Sigmoid colon (tissue), 7 donors: ENCODE measurements around the gene FBXW2. TPM values are rescaled to one million over a fixed set of nuclear protein-coding genes. Genes with fewer than 3 reads are reported as not detected.

Source experiments
- DNase-seq: peaks from one replicate; pipeline ENCODE4 v3.0.0-alpha.2; 2019
- H3K27ac ChIP-seq, 4 donors: fragments of 200-600 bp; sonication (generic); one replicate each; pipeline ENCODE4 v1.5.1; 2016 to 2019; ENCODE audit warnings: mild to moderate bottlenecking in 1 of 4
- H3K27me3 ChIP-seq, 3 donors: fragments of 200-600 bp; sonication (generic); one replicate each; pipeline ENCODE4 v1.5.1; 2019; ENCODE audit warnings: mild to moderate bottlenecking in 1 of 3
- H3K36me3 ChIP-seq, 4 donors: fragments of 200-600 bp; sonication (generic); one replicate each; pipeline ENCODE4 v1.5.1; 2016 to 2019
- H3K4me1 ChIP-seq, 4 donors: fragments of 200-600 bp; sonication (generic); one replicate each; pipeline ENCODE4 v1.5.1; 2017 to 2019
- H3K4me3 ChIP-seq, 4 donors: fragments of 200-600 bp; sonication (generic); one replicate each; pipeline ENCODE4 v1.5.1; 2017 to 2019; ENCODE audit warnings: mild to moderate bottlenecking in 2 of 4, moderate library complexity in 1 of 4
- H3K9me3 ChIP-seq, 4 donors: fragments of 200-600 bp in 3 of 4; sonication (generic) in 3 of 4; one replicate each; pipeline versions ENCODE4 v1.5.1 to v1.6.1; 2013 to 2019
- EP300 ChIP-seq, 4 donors: sonication (generic); formaldehyde crosslinking; IDR thresholded peaks; one replicate each; pipeline ENCODE4 v1.6.1; 2017; ENCODE audit warnings: antibody characterized with exemption in 4 of 4
- POLR2A ChIP-seq, 2 donors: fragments of 450-650 bp; IDR thresholded peaks; one replicate each; pipeline ENCODE4 v1.6.1; 2016; ENCODE audit warnings: antibody characterized with exemption in 2 of 2, mild to moderate bottlenecking in 2 of 2, moderate library complexity in 2 of 2
- POLR2AphosphoS5 ChIP-seq, 4 donors: sonication (generic); formaldehyde crosslinking; IDR thresholded peaks; one replicate each; pipeline ENCODE4 v1.6.1; 2017; ENCODE audit warnings: antibody characterized with exemption in 4 of 4
- WGBS, 2 donors: extraction: QIAGEN DNeasy Blood & Tissue Kit; methylation state at CpG; one replicate each; pipeline ENCODE4 v1.1.7; 2013; 5-methylcytosine and 5-hydroxymethylcytosine counted together
- intact Hi-C: fragments of 100-400 bp; cut with DNase I; formaldehyde crosslinking; loops from one replicate; pipeline ENCODE4 v1.15.1; 2023
- polyA plus RNA-seq, 3 donors: library from polyadenylated mRNA; stranded (reverse); fragments of 200-250 nt; gene quantifications; one replicate each; pipeline ENCODE4 v1.2.3, GENCODE V29; 2013
- total RNA-seq, 4 donors: library from RNA; depleted of rRNA; stranded (reverse); fragments of >200 nt; gene quantifications; one replicate each; pipeline ENCODE4 v1.1.0, GENCODE V29; 2016
- TF ChIP-seq, protein P1 (sequence below), 4 experiments: fragments of 450-650 bp in 3 of 4; fragments of 200-600 bp in 1 of 4; IDR thresholded peaks; one replicate each; pipeline ENCODE4 v1.5.1; 2016 to 2019; ENCODE audit warnings: antibody characterized with exemption in 4 of 4, mild to moderate bottlenecking in 3 of 4, moderate library complexity in 2 of 4
- donor health status: healthy with polysubstance abuse.
- donor health status: Bipolar disorder and iron deficiency.
- donor health status: healthy.

The FBXW2 gene
- total and polyA plus RNA-seq, 7 donors: 10.2 to 61.8 (median 30.9) TPM

DNA sequence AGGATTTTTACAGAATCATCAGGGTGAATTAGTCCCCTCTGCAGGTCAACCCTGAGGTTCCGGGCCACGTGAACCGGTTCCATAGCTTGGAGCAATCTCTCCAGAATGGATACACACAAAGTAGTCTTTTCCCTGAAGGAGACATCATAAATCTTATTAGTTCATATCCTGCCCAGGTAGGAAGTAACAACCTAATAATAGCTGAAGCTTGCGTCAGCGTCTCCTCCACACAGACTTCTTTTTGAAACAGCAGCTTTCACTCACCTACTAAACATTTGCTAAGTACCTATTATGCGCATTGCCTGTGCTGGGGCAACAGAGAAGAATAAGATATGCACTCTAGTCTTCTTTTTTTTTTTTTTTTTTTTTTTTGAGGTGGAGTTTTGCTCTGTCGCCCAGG lies 40.1 kb upstream of the FBXW2 start:
- intact Hi-C loops: no loop called here

DNA sequence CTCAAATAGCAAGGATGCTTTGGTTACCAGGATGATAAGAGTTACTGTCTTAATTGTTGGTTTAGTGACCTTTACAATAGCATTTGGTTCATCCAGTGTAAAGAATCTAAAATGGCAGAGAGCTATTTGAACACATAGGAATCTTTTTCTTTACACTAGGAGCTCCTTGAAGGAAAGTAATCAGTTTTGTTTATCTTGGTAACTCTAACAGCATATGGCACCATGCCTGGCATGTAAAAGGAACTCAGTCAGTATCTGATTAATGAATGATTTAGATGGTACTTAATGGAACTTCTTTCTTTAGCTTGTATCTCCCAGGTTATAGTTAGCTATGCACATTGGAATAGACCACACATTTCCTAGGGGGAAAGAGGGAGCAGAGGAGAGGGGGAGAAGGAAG lies 39.6 kb upstream of the FBXW2 start:
- intact Hi-C loops: no loop called here
- no peaks in the 10 kb centered on the region for H3K9me3 ChIP-seq
- H3K4me1 ChIP-seq: peaks cover 0 to 2% (median 0%) of the 10 kb centered on the region in 4 donors
- H3K27ac ChIP-seq: no peak overlapping the region
- peaks cover 14 to 74% (median 37%) of the 10 kb centered on the region in 4 donors for H3K36me3 ChIP-seq
- no peaks in the 10 kb centered on the region for H3K27me3 ChIP-seq
- H3K4me3 ChIP-seq: no peak overlapping the region
- DNase-seq: no peak
- TF ChIP-seq, protein P1, sequence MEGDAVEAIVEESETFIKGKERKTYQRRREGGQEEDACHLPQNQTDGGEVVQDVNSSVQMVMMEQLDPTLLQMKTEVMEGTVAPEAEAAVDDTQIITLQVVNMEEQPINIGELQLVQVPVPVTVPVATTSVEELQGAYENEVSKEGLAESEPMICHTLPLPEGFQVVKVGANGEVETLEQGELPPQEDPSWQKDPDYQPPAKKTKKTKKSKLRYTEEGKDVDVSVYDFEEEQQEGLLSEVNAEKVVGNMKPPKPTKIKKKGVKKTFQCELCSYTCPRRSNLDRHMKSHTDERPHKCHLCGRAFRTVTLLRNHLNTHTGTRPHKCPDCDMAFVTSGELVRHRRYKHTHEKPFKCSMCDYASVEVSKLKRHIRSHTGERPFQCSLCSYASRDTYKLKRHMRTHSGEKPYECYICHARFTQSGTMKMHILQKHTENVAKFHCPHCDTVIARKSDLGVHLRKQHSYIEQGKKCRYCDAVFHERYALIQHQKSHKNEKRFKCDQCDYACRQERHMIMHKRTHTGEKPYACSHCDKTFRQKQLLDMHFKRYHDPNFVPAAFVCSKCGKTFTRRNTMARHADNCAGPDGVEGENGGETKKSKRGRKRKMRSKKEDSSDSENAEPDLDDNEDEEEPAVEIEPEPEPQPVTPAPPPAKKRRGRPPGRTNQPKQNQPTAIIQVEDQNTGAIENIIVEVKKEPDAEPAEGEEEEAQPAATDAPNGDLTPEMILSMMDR (IDR thresholded peaks at IDR 0.05): no peak
- TF ChIP-seq POLR2A (IDR thresholded peaks at IDR 0.05): no peak
- TF ChIP-seq POLR2AphosphoS5 (IDR thresholded peaks at IDR 0.05): no peak
- TF ChIP-seq EP300 (IDR thresholded peaks at IDR 0.05): no peak

More for the DNA sequence above, 40.1 kb upstream of the FBXW2 start:
- no peaks in the 10 kb centered on the region for H3K27me3 ChIP-seq
- H3K36me3 ChIP-seq: peaks cover 14 to 68% (median 37%) of the 10 kb centered on the region in 4 donors
- no peak overlapping the region for H3K27ac ChIP-seq
- no peak for DNase-seq
- H3K4me3 ChIP-seq: no peak overlapping the region
- H3K4me1 ChIP-seq: peaks cover 0 to 7% (median 2%) of the 10 kb centered on the region in 4 donors
- 94 to 97% methylated on average over 7 of the region's 7 CpGs for WGBS, 2 donors
- TF ChIP-seq POLR2AphosphoS5 (IDR thresholded peaks at IDR 0.05): no peak
- TF ChIP-seq, protein P1 (IDR thresholded peaks at IDR 0.05): no peak
- no peak for TF ChIP-seq POLR2A (IDR thresholded peaks at IDR 0.05)
- TF ChIP-seq EP300 (IDR thresholded peaks at IDR 0.05): no peak
- H3K9me3 ChIP-seq: no peaks in the 10 kb centered on the region

DNA sequence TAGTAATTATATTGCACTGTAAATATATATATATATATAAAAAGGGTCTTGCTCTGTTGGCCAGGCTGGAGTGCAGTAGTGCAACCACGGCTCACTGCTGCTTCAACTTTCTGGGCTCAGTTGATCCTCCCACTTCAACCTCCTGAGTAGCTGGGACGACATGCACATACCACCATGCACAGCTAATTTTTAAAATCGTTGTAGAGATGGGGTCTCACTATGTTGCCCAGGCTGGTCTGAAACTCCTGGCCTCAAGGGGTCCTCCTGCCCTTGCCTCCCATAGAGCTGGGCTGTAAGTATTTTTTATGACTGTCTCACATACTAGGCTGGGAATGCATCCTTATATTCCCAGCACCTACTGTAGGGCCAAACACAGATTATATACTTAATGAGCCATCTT lies 37.6 kb upstream of the FBXW2 start:
- H3K9me3 ChIP-seq: peaks cover 0 to under 1% (median 0%) of the 10 kb centered on the region in 4 donors
- TF ChIP-seq, protein P1 (IDR thresholded peaks at IDR 0.05): no peak
- TF ChIP-seq POLR2AphosphoS5 (IDR thresholded peaks at IDR 0.05) (no peak), POLR2A (IDR thresholded peaks at IDR 0.05) (no peak), EP300 (IDR thresholded peaks at IDR 0.05) (no peak)
- 98% methylated on average over 3 of the region's 3 CpGs for WGBS, 2 donors
- no peak overlapping the region for H3K27ac ChIP-seq
- intact Hi-C loops: no loop called here
- peaks cover 17 to 92% (median 41%) of the 10 kb centered on the region in 4 donors for H3K36me3 ChIP-seq
- DNase-seq: no peak
- no peaks in the 10 kb centered on the region for H3K27me3 ChIP-seq
- H3K4me1 ChIP-seq: no peaks in the 10 kb centered on the region
- no peak overlapping the region for H3K4me3 ChIP-seq

DNA sequence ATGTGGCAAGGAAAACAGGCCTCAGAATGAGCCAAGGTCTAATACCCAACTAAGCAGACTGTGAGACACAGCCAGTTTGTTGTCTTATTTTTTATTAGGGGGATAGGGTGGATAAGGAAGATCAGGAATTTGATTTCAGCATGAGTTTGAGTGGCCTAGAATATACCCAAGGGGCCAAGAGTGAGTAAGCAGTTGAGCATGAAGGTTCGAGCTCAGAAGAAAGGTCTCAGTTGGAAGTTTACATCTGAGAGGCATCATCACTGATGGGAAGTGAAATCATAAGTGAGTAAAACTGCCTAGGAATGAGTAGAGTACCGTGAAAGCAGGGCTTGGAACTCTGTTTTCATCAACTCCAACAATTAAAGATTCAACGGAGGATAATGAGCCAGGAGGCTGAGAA lies 36.9 kb upstream of the FBXW2 start:
- no peak for DNase-seq

More for the DNA sequence above, 36.9 kb upstream of the FBXW2 start:
- WGBS, 2 donors: 93% methylated on average over 3 of the region's 3 CpGs
- no peaks in the 10 kb centered on the region for H3K27me3 ChIP-seq
- no peaks in the 10 kb centered on the region for H3K4me1 ChIP-seq
- TF ChIP-seq, protein P1 (IDR thresholded peaks at IDR 0.05): no peak
- no peak for TF ChIP-seq EP300 (IDR thresholded peaks at IDR 0.05)
- TF ChIP-seq POLR2A (IDR thresholded peaks at IDR 0.05): no peak
- H3K9me3 ChIP-seq: peaks cover 0 to 3% (median 0%) of the 10 kb centered on the region in 4 donors
- intact Hi-C loops: no loop called here
- no peak overlapping the region for H3K4me3 ChIP-seq
- H3K27ac ChIP-seq: no peak overlapping the region
- peaks cover 17 to 92% (median 45%) of the 10 kb centered on the region in 4 donors for H3K36me3 ChIP-seq
